Neural progenitor cell (in vitro differentiated cells): ENCODE data around the gene RALY.

ENCODE experiments used
- EZH2phosphoT487 ChIP-seq: fragments of 200-600 bp; sonication (generic); IDR thresholded peaks from 2 replicates; pipeline ENCODE4 v1.6.1; 2017; ENCODE audit warnings: antibody characterized with exemption
- TF ChIP-seq, protein P1 (sequence below): fragments of 200-600 bp; sonication (generic); IDR thresholded peaks from 2 replicates; pipeline ENCODE4 v1.5.1; 2017; ENCODE audit warnings: antibody characterized with exemption, mild to moderate bottlenecking

DNA sequence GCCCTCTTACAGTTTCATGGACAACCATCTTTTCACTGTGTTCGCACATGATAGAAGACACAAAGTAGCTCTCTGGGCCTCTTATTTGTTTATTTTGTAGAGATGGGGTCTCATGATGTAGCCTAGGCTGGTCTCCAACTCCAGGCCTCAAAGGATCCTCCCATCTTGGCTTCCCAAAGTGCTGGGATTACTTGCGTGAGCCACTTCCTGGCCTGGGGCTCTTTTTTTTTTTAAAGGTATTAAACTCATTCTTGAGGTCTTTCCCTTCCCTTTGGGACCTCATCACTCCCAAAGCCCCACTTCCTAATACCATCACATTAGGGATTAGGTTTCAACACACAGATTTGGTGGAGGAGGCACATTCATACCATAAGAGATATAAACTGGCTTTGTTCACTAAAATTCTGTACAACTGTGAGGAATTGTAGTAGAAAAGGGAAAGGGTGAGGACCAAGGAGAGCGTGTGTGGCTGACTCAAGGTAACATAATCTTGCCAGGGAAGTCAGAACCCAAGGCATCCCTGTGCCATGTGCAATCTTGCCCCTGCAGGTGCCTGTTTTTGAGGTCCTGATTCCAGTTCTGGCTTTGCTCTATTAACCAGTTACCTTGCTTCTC is 72.9 kb downstream of the RALY start:
- TF ChIP-seq, protein P1, sequence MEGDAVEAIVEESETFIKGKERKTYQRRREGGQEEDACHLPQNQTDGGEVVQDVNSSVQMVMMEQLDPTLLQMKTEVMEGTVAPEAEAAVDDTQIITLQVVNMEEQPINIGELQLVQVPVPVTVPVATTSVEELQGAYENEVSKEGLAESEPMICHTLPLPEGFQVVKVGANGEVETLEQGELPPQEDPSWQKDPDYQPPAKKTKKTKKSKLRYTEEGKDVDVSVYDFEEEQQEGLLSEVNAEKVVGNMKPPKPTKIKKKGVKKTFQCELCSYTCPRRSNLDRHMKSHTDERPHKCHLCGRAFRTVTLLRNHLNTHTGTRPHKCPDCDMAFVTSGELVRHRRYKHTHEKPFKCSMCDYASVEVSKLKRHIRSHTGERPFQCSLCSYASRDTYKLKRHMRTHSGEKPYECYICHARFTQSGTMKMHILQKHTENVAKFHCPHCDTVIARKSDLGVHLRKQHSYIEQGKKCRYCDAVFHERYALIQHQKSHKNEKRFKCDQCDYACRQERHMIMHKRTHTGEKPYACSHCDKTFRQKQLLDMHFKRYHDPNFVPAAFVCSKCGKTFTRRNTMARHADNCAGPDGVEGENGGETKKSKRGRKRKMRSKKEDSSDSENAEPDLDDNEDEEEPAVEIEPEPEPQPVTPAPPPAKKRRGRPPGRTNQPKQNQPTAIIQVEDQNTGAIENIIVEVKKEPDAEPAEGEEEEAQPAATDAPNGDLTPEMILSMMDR = no peak
- TF ChIP-seq EZH2phosphoT487 = no peak
